GM10248 (cell line): ENCODE results near the gene SLC6A1.

Experiments
- CTCF ChIA-PET: fragments of 300-600 bp; sonication (Branson Sonifier 250); formaldehyde crosslinking; extraction: SDS; loops from one replicate; lab custom pipeline; 2021; ENCODE audit warnings: antibody characterized with exemption; lab: Yijun Ruan, JAX
- POLR2A ChIA-PET: fragments of 350-650 bp; sonication (Branson Sonifier 250); formaldehyde crosslinking; extraction: SDS; loops from one replicate; lab custom pipeline; 2020; ENCODE audit warnings: antibody characterized with exemption; lab: Yijun Ruan, JAX
- DNase-seq: peaks from one replicate; pipeline ENCODE4 v3.0.0; 2012; ENCODE audit errors: extremely low spot score
- TF ChIP-seq, protein P1 (sequence below): IDR thresholded peaks from 2 replicates; pipeline ENCODE4 v1.5.1; 2012; ENCODE audit warnings: mild to moderate bottlenecking, low read depth; ENCODE audit errors: extremely low read depth, missing control alignments, control extremely low read depth

Gene SLC6A1

DNA sequence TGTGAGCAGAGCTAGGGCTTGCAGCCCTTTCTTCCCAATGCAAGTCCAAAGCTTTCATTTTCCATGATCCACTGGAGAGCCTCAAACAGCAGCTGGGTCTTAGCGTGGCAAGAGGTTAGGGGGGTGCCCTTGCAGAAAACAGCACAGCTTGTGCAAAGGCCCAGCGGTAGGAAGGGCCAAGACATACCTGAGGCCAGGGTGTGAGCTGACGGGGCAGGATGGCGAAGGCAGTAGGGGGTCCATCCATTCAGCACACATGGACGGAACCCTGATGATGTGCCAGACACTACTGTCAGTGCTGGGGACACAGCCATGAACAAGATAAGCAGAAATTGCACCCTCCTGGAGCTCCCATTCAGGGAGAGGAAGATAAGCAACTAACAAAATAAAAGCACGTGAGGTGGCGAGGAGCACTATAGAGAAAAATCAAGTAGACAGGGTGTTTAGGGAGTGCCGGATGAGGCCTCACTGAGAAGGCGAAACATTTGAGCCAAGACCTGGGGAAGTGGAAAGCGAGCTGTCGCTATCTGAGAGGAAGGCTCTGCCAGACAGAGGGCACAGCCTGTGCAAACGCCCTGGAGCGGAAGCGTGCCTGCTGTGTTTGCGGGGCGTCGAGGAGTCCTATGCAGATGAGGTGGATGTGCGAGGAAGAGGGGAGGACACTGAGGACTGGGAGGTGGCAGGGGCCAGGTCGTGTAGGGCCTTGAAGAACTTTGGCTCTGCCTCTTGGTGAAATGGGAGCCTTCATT, 43.4 kb downstream of the SLC6A1 start:
- ChIA-PET CTCF (interaction anchor here (1.3 kb wide), 1 partner anchor 9 kb away, joined by 3 read pairs; no protein-coding TSS in a partner anchor), POLR2A (no interaction called here)
- TF ChIP-seq, protein P1, sequence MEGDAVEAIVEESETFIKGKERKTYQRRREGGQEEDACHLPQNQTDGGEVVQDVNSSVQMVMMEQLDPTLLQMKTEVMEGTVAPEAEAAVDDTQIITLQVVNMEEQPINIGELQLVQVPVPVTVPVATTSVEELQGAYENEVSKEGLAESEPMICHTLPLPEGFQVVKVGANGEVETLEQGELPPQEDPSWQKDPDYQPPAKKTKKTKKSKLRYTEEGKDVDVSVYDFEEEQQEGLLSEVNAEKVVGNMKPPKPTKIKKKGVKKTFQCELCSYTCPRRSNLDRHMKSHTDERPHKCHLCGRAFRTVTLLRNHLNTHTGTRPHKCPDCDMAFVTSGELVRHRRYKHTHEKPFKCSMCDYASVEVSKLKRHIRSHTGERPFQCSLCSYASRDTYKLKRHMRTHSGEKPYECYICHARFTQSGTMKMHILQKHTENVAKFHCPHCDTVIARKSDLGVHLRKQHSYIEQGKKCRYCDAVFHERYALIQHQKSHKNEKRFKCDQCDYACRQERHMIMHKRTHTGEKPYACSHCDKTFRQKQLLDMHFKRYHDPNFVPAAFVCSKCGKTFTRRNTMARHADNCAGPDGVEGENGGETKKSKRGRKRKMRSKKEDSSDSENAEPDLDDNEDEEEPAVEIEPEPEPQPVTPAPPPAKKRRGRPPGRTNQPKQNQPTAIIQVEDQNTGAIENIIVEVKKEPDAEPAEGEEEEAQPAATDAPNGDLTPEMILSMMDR: no peak
- no peak for DNase-seq

DNA sequence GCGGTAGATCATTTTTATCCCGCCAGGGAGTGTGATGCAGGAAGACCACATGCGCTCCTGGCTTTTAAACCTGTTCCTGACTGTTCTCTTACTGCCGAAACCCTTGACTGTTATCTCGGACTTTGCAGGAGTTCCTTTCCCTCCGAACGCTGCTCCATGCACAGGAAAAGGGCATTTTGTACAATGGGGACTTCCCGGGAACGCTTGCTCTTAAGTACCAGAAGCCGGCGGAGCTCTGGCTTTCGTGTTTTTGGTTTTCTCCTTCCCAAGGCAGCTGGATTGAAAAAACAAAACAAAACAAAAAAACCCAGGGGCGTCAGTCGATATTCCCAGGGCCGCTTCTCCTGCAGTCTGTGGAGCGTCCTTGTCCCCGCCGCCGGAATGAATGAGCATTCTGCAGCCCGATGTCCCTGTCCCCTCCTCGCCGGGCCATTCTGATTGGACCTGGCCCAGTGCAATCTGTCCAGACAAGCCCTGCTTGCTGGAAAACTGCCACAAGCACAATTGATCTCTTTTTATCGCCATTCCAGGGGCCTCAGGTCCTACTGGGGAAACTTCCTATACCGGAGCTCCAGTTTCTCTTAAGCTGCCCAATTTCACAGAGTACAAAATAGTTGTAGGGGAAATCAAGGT, 44.8 kb downstream of the SLC6A1 start:
- CTCF ChIA-PET: interaction anchor here (1.5 kb wide), 1 partner anchor 23 kb away, joined by 4 read pairs; no protein-coding TSS in a partner anchor

DNA sequence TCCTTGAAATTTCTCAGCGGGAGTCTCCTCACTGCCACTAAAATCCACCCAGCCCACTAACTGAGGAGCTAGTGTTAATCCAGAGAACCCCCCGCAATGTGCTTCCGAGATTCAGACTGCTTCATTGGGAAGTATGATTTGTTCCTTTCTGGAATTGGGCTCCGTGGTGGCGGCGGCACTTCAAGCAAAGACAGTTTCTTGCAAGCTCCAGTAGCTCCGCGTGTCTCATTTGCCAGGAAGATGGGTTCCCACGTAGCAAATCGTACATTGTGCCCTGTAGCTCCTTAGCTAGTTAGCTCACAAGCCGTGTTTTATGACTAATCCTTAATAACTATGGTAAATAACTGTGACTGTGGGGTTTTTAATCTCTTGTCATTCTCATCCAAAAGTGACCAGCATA, 45.4 kb downstream of the SLC6A1 start:
- ChIA-PET CTCF (interaction anchor here (1.5 kb wide), 1 partner anchor 22 kb away, joined by 4 read pairs; no protein-coding TSS in a partner anchor), POLR2A (no interaction called here)
- DNase-seq: no peak
- TF ChIP-seq, protein P1: no peak

More for the DNA sequence above, 44.8 kb downstream of the SLC6A1 start:
- POLR2A ChIA-PET: no interaction called here
- TF ChIP-seq, protein P1: no peak
- DNase-seq: no peak

DNA sequence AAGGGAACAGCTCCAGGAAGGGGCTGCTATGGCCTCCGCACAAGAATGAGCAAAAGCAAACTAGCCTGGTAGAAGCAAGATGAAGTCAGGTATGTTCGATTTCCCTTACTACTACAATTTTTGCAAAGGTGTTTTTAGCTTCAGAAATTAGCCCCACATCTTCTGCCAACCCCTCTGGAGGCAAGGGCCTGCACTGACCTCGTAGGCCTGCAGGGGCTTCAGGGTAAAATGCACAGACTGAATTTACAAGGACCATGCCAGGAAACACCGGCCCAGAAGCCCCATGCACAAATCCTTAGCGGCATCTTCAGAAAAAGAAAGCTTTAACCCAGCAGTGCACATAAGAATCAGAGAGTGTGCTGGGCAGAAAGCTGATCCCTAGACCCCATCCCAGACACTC, 53.0 kb downstream of the SLC6A1 start:
- CTCF ChIA-PET: interaction anchor here (1.4 kb wide), 1 partner anchor 15 kb away, joined by 3 read pairs; no protein-coding TSS in a partner anchor
- no peak for DNase-seq
- POLR2A ChIA-PET: no interaction called here
- TF ChIP-seq, protein P1: no peak

DNA sequence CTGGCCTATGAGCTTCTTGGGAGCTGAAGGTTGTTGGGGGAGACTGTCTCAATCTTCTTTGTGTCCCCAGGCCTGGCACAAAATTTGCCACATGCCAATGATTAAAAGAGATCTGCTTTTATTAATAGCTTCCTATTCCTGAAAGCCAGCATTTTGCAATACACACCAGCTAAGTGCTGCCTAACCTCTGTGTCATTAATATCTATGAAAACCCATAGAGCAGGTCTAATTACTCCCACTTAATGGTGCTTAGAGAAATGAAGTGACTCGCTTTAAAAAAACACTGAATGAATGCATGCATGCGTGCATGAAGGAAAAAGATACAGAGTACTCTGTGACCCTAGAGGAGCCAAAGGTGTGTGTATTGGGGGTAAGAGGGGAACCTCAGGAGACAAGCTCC, 55.0 kb downstream of the SLC6A1 start:
- POLR2A ChIA-PET: no interaction called here
- TF ChIP-seq, protein P1: no peak
- DNase-seq: no peak
- CTCF ChIA-PET: interaction anchor here (2.6 kb wide), 1 partner anchor 13 kb away, joined by 13 read pairs; no protein-coding TSS in a partner anchor

DNA sequence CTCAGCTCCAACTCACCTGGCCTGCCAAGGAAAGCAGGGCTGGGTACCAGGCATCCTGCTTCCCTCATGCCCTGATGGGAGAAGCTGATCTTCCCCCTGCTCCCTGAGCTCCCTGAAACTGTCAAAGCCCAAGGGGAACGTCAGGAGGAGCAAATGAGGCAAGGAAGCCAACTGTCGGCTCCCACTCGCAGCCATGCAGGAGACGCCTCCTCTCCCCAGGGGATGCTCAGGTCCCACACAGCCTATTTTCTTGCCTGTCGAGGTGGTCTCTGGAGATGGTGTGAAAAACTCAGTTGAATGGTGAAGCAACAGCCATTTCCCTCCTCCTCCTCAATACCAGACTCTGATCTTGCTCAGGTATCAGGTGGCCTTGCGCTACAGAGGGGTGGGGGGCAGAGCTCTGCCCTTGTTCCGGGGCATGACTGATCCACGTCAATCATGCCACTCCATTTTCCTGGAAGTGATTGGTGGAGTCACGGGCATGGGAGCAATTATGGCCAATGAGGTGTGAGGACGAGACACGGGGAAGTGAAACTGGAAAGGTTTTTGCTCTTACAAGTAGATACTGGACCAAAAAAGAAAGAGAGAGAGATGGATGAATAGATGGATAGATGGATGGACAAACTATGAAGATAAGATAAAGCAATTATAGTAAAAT, 58.2 kb downstream of the SLC6A1 start:
- ChIA-PET POLR2A (no interaction called here), CTCF (interaction anchor here (1.4 to 2.3 kb wide), 2 partner anchors 9 to 10 kb away, joined by 6 to 14 read pairs; no protein-coding TSS in a partner anchor)

More for the DNA sequence above, 58.2 kb downstream of the SLC6A1 start:
- TF ChIP-seq, protein P1: no peak
- no peak for DNase-seq
